ENCODE results near the gene LYSMD4. TPM values are rescaled to one million over a fixed set of nuclear protein-coding genes. Genes with fewer than 3 reads are reported as not detected.

LYSMD4 gene
- total and polyA plus RNA-seq, 5 donors from 2014 or later: 4.9 to 14.6 (median 6.6) TPM

DNA sequence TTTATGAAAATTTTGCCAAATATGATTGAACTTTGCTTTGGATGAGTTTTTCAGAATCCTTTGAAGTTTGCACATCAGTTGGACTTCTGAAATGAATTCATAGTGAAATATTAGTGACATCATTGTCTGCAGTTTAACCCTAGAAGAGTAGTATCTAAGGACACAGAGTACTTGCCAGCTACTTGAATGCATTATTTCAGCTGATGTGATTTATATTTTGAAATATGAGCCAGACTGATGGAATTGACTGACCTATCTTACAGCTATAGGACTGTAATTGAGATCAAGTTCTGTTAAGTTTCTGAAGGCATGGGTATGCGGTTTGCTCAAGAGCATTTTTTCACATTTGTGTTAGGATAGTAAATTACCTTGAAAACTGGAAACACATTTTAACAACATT lies 51.2 kb downstream of the LYSMD4 start:
- H3K27me3 Mint-ChIP-seq: no peaks in the 10 kb centered on the region
- Histone ChIP-seq H3K27me3 (ENCODE audit: control insufficient read depth, insufficient read depth, low read length) (no peaks in the 10 kb centered on the region), H3K27ac (ENCODE audit: insufficient read depth, low read length, poor library complexity, severe bottlenecking) (no peak overlapping the region), H3K4me1 (ENCODE audit: control insufficient read depth, insufficient read depth, low read length, poor library complexity, severe bottlenecking) (peaks cover 12% of the 10 kb centered on the region), H3K4me3 (ENCODE audit: low read depth, low read length) (no peak overlapping the region), H3K36me3 (ENCODE audit: control insufficient read depth, insufficient read depth, low read length) (peaks cover 14% of the 10 kb centered on the region), H3K9me3 (ENCODE audit: control insufficient read depth in 2 of 2, low read length in 2 of 2) (peaks cover 0 to 7% of the 10 kb centered on the region in 2 experiments)
- H3K9me3 Mint-ChIP-seq: peaks cover 0 to 18% (median 2%) of the 10 kb centered on the region in 7 donors
- peaks cover 42% of the 10 kb centered on the region for H3K36me3 Mint-ChIP-seq
- DNase-seq (no peak), ATAC-seq (ENCODE audit: low read depth in 2 of 2) (no peak)
- peak overlapping the region; percentile 24 to 70 (median 64) for H3K27ac Mint-ChIP-seq
- no peak overlapping the region for H3K4me3 Mint-ChIP-seq
- H3K4me1 Mint-ChIP-seq: peaks cover 21 to 37% (median 28%) of the 10 kb centered on the region in 4 donors

DNA sequence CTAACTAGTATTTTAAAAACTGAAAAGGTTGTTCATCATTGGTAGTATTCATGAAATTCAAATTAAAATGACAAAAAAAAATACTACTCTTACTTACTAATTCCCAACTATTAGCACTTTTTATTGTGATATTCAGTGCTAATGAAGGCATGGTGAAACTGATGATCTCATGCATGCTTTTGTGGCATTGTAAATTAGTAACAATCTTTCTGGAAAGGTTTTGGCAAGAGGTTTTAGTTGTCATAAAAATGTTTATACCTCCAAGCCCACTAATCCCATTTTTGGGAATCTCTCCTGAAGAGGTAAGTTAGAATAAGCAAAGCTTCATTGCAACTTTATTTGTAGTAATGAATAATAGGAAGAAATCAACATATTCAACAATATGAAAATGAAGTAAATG lies 53.0 kb downstream of the LYSMD4 start:
- Mint-ChIP-seq H3K4me3 (no peak overlapping the region), H3K36me3 (peaks cover 40% of the 10 kb centered on the region), H3K27ac (peak overlapping the region in 2 of 3 donors; percentile 60 to 63), H3K27me3 (no peaks in the 10 kb centered on the region), H3K9me3 (peaks cover 0 to 9% (median 0%) of the 10 kb centered on the region in 7 donors), H3K4me1 (peaks cover 21 to 37% (median 27%) of the 10 kb centered on the region in 4 donors)
- ATAC-seq (ENCODE audit: low read depth in 2 of 2) (no peak), DNase-seq (no peak)
- peaks cover 12% of the 10 kb centered on the region for H3K4me1 ChIP-seq (ENCODE audit: control insufficient read depth, insufficient read depth, low read length, poor library complexity, severe bottlenecking)
- no peaks in the 10 kb centered on the region for H3K9me3 ChIP-seq (ENCODE audit: control insufficient read depth in 2 of 2, low read length in 2 of 2)
- H3K4me3 ChIP-seq (ENCODE audit: low read depth, low read length): no peak overlapping the region
- H3K27ac ChIP-seq (ENCODE audit: insufficient read depth, low read length, poor library complexity, severe bottlenecking): no peak overlapping the region
- peaks cover 25% of the 10 kb centered on the region for H3K36me3 ChIP-seq (ENCODE audit: control insufficient read depth, insufficient read depth, low read length)
- no peaks in the 10 kb centered on the region for H3K27me3 ChIP-seq (ENCODE audit: control insufficient read depth, insufficient read depth, low read length)

DNA sequence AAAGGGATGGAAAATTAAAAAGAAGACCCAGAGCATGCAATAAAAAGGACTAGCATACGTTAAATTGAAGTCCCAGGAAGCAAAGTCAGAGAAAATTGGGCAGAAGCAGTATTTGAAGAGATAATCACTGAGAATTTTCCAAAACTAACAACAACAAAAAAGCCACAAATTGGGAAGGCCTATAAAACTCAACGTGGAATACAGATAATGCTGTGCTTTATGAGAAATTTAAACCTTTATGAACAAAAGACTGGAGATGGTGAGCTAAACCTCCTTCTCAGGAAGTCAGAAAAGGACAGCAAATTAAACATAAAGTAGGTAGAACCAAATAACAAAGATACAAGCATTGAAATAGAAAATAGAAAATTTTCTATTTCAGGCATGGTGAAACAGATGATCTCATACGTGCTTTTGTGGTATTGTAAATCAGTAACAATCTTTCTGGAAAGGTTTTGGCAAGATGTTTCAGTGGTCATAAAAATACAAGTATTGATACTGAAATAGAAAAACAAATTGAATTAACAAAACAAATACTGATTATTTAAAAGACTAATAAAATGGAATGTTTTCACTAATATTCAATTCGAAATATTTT lies 55.6 kb downstream of the LYSMD4 start:
- Mint-ChIP-seq H3K27ac (no peak overlapping the region), H3K4me3 (no peak overlapping the region), H3K27me3 (no peaks in the 10 kb centered on the region), H3K4me1 (peaks cover 13 to 17% (median 16%) of the 10 kb centered on the region in 4 donors), H3K9me3 (peaks cover 0 to 1% (median 0%) of the 10 kb centered on the region in 7 donors), H3K36me3 (peaks cover 36% of the 10 kb centered on the region)
- Histone ChIP-seq H3K27me3 (ENCODE audit: control insufficient read depth, insufficient read depth, low read length) (no peaks in the 10 kb centered on the region), H3K36me3 (ENCODE audit: control insufficient read depth, insufficient read depth, low read length) (peaks cover 35% of the 10 kb centered on the region), H3K27ac (ENCODE audit: insufficient read depth, low read length, poor library complexity, severe bottlenecking) (no peak overlapping the region), H3K9me3 (ENCODE audit: control insufficient read depth in 2 of 2, low read length in 2 of 2) (no peaks in the 10 kb centered on the region), H3K4me3 (ENCODE audit: low read depth, low read length) (no peak overlapping the region), H3K4me1 (ENCODE audit: control insufficient read depth, insufficient read depth, low read length, poor library complexity, severe bottlenecking) (peaks cover 3% of the 10 kb centered on the region)
- ATAC-seq (ENCODE audit: low read depth in 2 of 2): no peak
- no peak for DNase-seq

Other genes with a start within 250 kb of the LYSMD4 start
- gene MEF2A, start 167.5 kb downstream of the LYSMD4 start, total RNA-seq: 24.2 TPM
- 10 to 100 TPM in 3 of 4 donors, 1 to 10 TPM in 1; 7.2 to 14.9 (median 10.2) TPM for gene MEF2A, start 167.5 kb downstream of the LYSMD4 start, polyA plus RNA-seq

All from CD4-positive, CD25-positive, alpha-beta regulatory T cell (primary cell).